HepG2 (cell line): ENCODE data around the gene NRG2. TPM values are rescaled to one million over a fixed set of nuclear protein-coding genes. Genes with fewer than 3 reads are reported as not detected.

ENCODE experiments used
- ATAC-seq: fragments of 200-7000 bp; cut with Tn5 transposase; 3 replicates; pipeline ENCODE4 v1.9.1; 2020; ENCODE audit warnings: mild to moderate bottlenecking, moderate library complexity
- BruUV-seq: library from RNA; stranded (reverse); fragments of 400-500 nt; replicated peaks from 2 replicates; lab custom pipeline; 2021; lab: Mats Ljungman, UMichigan
- CTCF ChIA-PET: fragments of 300-600 bp; formaldehyde crosslinking; extraction: SDS; loops from one replicate; lab custom pipeline; 2021; ENCODE audit warnings: low total read pairs, inconsistent platforms, low intra/inter-chr PET ratio; lab: Yijun Ruan, JAX
- POLR2A ChIA-PET: fragments of 350-600 bp; sonication (Branson Sonifier 250); formaldehyde crosslinking; loops from one replicate; lab custom pipeline; 2020; ENCODE audit warnings: antibody characterized with exemption, inconsistent platforms; lab: Yijun Ruan, JAX
- DNase-seq: peaks from one replicate; pipeline ENCODE4 v3.0.0-alpha.2; 2015; ENCODE audit warnings: low spot score
- FAIRE-seq: peaks from 3 replicates; lab custom pipeline; 2011; peaks lifted over from hg19 to GRCh38; lab: Jason Lieb, UNC
- H2AFZ ChIP-seq: one replicate; pipeline ENCODE4 v1.6.1; 2011; ENCODE audit warnings: low read length, inconsistent platforms
- H3K27ac ChIP-seq: fragments of 300-600 bp; 3 replicates; pipeline ENCODE4 v1.8.0; 2011; ENCODE audit warnings: mixed run types, mild to moderate bottlenecking, mixed read lengths, low read length, inconsistent platforms; ENCODE audit not compliant: insufficient read depth; ENCODE audit errors: extremely low read length
- H3K27me3 ChIP-seq, 2 experiments: fragments of 200-600 bp in 1 of 2; 2 replicates in 1 of 2; 3 replicates in 1 of 2; pipeline versions ENCODE4 v1.6.0 to v1.8.0; 2011; ENCODE audit warnings: low read length in 2 of 2, mild to moderate bottlenecking in 2 of 2, moderate library complexity in 2 of 2, inconsistent platforms in 1 of 2; ENCODE audit not compliant: insufficient read depth in 2 of 2, control insufficient read depth in 1 of 2
- H3K36me3 ChIP-seq, 2 experiments: fragments of 200-600 bp in 1 of 2; replicated peaks in 1 of 2; 2 replicates in 1 of 2; 3 replicates in 1 of 2; pipeline versions ENCODE4 v1.5.1 to v1.8.0; 2011; ENCODE audit warnings: low read length in 2 of 2, inconsistent platforms in 1 of 2; ENCODE audit not compliant: insufficient read depth in 2 of 2, control insufficient read depth in 1 of 2
- H3K4me1 ChIP-seq: 2 replicates; pipeline ENCODE4 v1.5.1; 2012; ENCODE audit warnings: low read length, inconsistent platforms; ENCODE audit not compliant: insufficient read depth
- H3K4me2 ChIP-seq: 2 replicates; pipeline ENCODE4 v1.6.0; 2011; ENCODE audit warnings: low read depth, low read length, inconsistent platforms
- H3K4me3 ChIP-seq, 3 experiments: fragments of 200-600 bp in 1 of 3; sonication (generic), shearing (Covaris generic) in 1 of 3; replicated peaks in 1 of 3; 2 replicates each; pipeline ENCODE4 v1.5.1; 2011 to 2016; ENCODE audit warnings: low read length in 3 of 3, inconsistent platforms in 2 of 3, low read depth in 2 of 3, mild to moderate bottlenecking in 2 of 3, control low read depth in 1 of 3, mixed read lengths in 1 of 3; ENCODE audit not compliant: insufficient read depth in 1 of 3
- H3K79me2 ChIP-seq: one replicate; pipeline ENCODE4 v1.6.1; 2011; ENCODE audit warnings: low read length, inconsistent platforms; ENCODE audit not compliant: insufficient read depth
- H3K9ac ChIP-seq: 2 replicates; pipeline ENCODE4 v1.6.0; 2011; ENCODE audit warnings: mild to moderate bottlenecking, low read depth, low read length, inconsistent platforms; ENCODE audit not compliant: insufficient read depth
- H3K9me3 ChIP-seq: 2 replicates; pipeline ENCODE4 v1.5.1; 2012; ENCODE audit warnings: mild to moderate bottlenecking, low read length
- H4K20me1 ChIP-seq: 2 replicates; pipeline ENCODE4 v1.6.0; 2011; ENCODE audit warnings: inconsistent platforms, mild to moderate bottlenecking, low read length, moderate library complexity; ENCODE audit not compliant: insufficient read depth
- RFX5 ChIP-seq: IDR thresholded peaks from 2 replicates; pipeline ENCODE4 v1.6.1; 2011; ENCODE audit warnings: low read depth, low read length, improper control_type of control experiment
- SIN3B ChIP-seq: fragments of 150-350 bp; IDR thresholded peaks from 2 replicates; pipeline ENCODE4 v1.6.1; 2014; ENCODE audit warnings: low read length
- SKIL ChIP-seq: sonication (generic); formaldehyde crosslinking; IDR thresholded peaks from 2 replicates; pipeline ENCODE4 v1.8.0; 2022; ENCODE audit warnings: missing genetic modification reagents, mild to moderate bottlenecking, moderate library complexity, borderline replicate concordance
- UBTF ChIP-seq: sonication (generic); formaldehyde crosslinking; IDR thresholded peaks from 2 replicates; pipeline ENCODE4 v1.4.0; 2020; ENCODE audit warnings: mild to moderate bottlenecking, missing genetic modification reagents
- ZNF678 ChIP-seq: sonication (generic); formaldehyde crosslinking; IDR thresholded peaks from 2 replicates; pipeline ENCODE4 v1.4.0; 2020; ENCODE audit warnings: mild to moderate bottlenecking, missing genetic modification reagents
- WGBS: methylation state at CpG from one replicate; pipeline ENCODE4 v1.1.6; 2017; ENCODE audit warnings: low lambda C conversion rate; 5-methylcytosine and 5-hydroxymethylcytosine counted together
- in situ Hi-C: cut with HindIII; loops from 2 replicates; pipeline ENCODE4 v1.10.0; 2017; ENCODE audit warnings: low pct_unique_long_range_greater_than_20kb; ENCODE audit not compliant: extremely low pct_ligation_motif_present
- intact Hi-C: fragments of 100-400 bp; cut with micrococcal nuclease; formaldehyde crosslinking; loops from one replicate; pipeline ENCODE4 v1.10.0; 2022; ENCODE audit not compliant: unreplicated experiment
- polyA plus RNA-seq, 8 experiments: library from polyadenylated mRNA; depleted of rRNA in 3 of 8; stranded (reverse) in 7 of 8; unstranded in 1 of 8; fragments of >200 nt; fragmentation: Illumina TruSeq in 4 of 8; extraction: Trizol in 4 of 8; gene quantifications; 2 replicates each; pipeline versions ENCODE4 v1.2.1 to v1.2.3, GENCODE V29; 2011 to 2016; ENCODE audit warnings: low read depth in 4 of 8, missing spikeins in 1 of 8, mixed read lengths in 1 of 8; ENCODE audit not compliant: insufficient read depth in 1 of 8
- total RNA-seq, 5 experiments: library from RNA; depleted of rRNA; stranded (reverse); fragments of >200 nt; fragmentation: Illumina TruSeq; extraction: Trizol; gene quantifications; 2 replicates each; pipeline ENCODE4 v1.2.3, GENCODE V29; 2016; ENCODE audit warnings: low read depth in 1 of 5

Gene NRG2
- total and polyA plus RNA-seq, 2 of the 13 experiments (the other 11 are each of a cell fraction or from before 2014, with no cell fraction given): not detected

- Histone ChIP-seq H3K4me3 (no peak overlapping the region), H2AFZ (no peak overlapping the region), H3K9ac (no peak overlapping the region), H3K36me3 (no peaks in the 10 kb centered on the region), H4K20me1 (no peaks in the 10 kb centered on the region), H3K4me2 (no peak overlapping the region)
- no peak for ATAC-seq
- POLR2A ChIA-PET: no interaction called here
- intact Hi-C loops: no loop called here
- CTCF ChIA-PET: no interaction called here
- TF ChIP-seq RFX5 (no peak), ZNF678 (no peak), UBTF (CRISPR knock-in tag) (no peak), SKIL (no peak), SIN3B (no peak)
- TF ChIP-seq, all 625 proteins: peak for 0
- BruUV-seq: no TSS peak
- in situ Hi-C loops: no loop called here
- peaks cover 8 to 33% of the 10 kb centered on the region in 2 experiments; a peak in 3 of 5 replicates for H3K27me3 ChIP-seq
- DNase-seq (no peak), FAIRE-seq (no peak)
- H3K79me2 ChIP-seq: no peaks in the 10 kb centered on the region
- H3K9me3 ChIP-seq: no peaks in the 10 kb centered on the region
- peaks cover 9% of the 10 kb centered on the region; the same call in 1 of the 2 replicates for H3K4me1 ChIP-seq
- WGBS: 17% methylated on average over 11 of the region's 25 CpGs
- no peak overlapping the region for H3K27ac ChIP-seq
These were observed 220.3 kb downstream of the NRG2 start for GRCh38 chr5:139822553-139823425.
